ENCODE data around the gene ATP6V1G1.

DNA sequence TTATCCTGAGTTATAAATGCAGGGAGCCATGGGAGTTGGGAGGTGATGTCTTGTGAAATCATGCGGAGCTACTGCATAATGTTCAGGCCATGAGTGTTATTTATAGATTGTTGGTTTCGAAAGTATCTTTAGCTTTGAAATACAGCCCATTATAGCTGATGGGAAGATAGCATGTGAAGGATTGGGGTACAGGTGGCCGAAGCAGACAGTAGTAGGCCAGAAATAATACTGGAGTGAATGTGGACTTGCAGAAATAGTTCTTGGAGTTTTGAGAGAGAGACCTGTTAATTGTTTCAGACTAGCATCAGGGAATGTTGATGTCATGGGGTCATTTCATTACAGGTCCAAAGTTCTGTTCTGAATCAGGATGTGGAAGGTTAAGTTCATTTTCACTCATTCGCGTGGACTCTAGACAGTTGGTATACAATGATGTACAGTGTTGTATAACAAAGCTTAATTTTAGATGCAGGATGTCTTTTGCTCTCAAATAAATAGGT lies 3.8 kb downstream of the ATP6V1G1 start:
- TF ChIP-seq, protein P1, sequence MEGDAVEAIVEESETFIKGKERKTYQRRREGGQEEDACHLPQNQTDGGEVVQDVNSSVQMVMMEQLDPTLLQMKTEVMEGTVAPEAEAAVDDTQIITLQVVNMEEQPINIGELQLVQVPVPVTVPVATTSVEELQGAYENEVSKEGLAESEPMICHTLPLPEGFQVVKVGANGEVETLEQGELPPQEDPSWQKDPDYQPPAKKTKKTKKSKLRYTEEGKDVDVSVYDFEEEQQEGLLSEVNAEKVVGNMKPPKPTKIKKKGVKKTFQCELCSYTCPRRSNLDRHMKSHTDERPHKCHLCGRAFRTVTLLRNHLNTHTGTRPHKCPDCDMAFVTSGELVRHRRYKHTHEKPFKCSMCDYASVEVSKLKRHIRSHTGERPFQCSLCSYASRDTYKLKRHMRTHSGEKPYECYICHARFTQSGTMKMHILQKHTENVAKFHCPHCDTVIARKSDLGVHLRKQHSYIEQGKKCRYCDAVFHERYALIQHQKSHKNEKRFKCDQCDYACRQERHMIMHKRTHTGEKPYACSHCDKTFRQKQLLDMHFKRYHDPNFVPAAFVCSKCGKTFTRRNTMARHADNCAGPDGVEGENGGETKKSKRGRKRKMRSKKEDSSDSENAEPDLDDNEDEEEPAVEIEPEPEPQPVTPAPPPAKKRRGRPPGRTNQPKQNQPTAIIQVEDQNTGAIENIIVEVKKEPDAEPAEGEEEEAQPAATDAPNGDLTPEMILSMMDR (IDR thresholded peaks at IDR 0.05): peak in 1 of 3 donors; percentile 85
- TF ChIP-seq POLR2A (IDR thresholded peaks at IDR 0.05): no peak

Measured in lower leg skin (tissue), 3 donors.